Thoracic aorta (tissue), 2 donors: Measurements from ENCODE around the gene GARIN5B. TPM values are rescaled to one million over a fixed set of nuclear protein-coding genes. Genes with fewer than 3 reads are reported as not detected.
A peak's percentile ranks its signal among the peaks of the same experiment; 100 is the strongest.
"Not testable (repeated sequence)": the region's sequence is repeated elsewhere in the genome, so short reads cannot be mapped to it uniquely, and the experiment has no call there.

Experiments used
- ATAC-seq: fragments of 150-250 bp; one replicate; pipeline ENCODE4 v1.8.0; 2017; ENCODE audit warnings: low read depth; ENCODE audit not compliant: insufficient number of reproducible peaks, low FRiP score
- DNase-seq: peaks from one replicate; pipeline ENCODE4 v3.0.0-alpha.2; 2020; ENCODE audit warnings: low spot score
- H3K27ac ChIP-seq, 2 donors: fragments of 200-600 bp; sonication (generic); 1 replicate in 1 of 2; 2 replicates in 1 of 2; pipeline ENCODE4 v1.5.1; 2016; ENCODE audit warnings: mild to moderate bottlenecking in 2 of 2, moderate library complexity in 2 of 2
- H3K27me3 ChIP-seq: fragments of 200-600 bp; sonication (generic); replicated peaks from 2 replicates; pipeline ENCODE4 v1.6.0; 2016; ENCODE audit warnings: mild to moderate bottlenecking; ENCODE audit not compliant: insufficient read depth
- H3K36me3 ChIP-seq: fragments of 200-600 bp; sonication (generic); one replicate; pipeline ENCODE4 v1.5.1; 2016
- H3K4me1 ChIP-seq, 2 donors: fragments of 200-600 bp; sonication (generic); 1 replicate in 1 of 2; 2 replicates in 1 of 2; pipeline versions ENCODE4 v1.5.1 to v1.6.0; 2016; ENCODE audit warnings: low read depth in 2 of 2, mild to moderate bottlenecking in 1 of 2; ENCODE audit not compliant: control insufficient read depth in 1 of 2
- H3K4me3 ChIP-seq: fragments of 200-600 bp; sonication (generic); 2 replicates; pipeline ENCODE4 v1.5.1; 2016; ENCODE audit warnings: mild to moderate bottlenecking
- H3K9me3 ChIP-seq: fragments of 200-600 bp; sonication (generic); 2 replicates; pipeline ENCODE4 v1.5.1; 2016
- total RNA-seq, 2 donors: library from RNA; depleted of rRNA; stranded (reverse); fragments of >200 nt; gene quantifications; one replicate each; pipeline versions ENCODE4 v1.1.0 to v1.2.3, GENCODE V29; 2016
- TF ChIP-seq, protein P1 (sequence below): fragments of 200-600 bp; sonication (generic); IDR thresholded peaks from one replicate; pipeline ENCODE4 v1.5.1; 2019; ENCODE audit warnings: antibody characterized with exemption

Gene GARIN5B
- total RNA-seq, result not detected

DNA sequence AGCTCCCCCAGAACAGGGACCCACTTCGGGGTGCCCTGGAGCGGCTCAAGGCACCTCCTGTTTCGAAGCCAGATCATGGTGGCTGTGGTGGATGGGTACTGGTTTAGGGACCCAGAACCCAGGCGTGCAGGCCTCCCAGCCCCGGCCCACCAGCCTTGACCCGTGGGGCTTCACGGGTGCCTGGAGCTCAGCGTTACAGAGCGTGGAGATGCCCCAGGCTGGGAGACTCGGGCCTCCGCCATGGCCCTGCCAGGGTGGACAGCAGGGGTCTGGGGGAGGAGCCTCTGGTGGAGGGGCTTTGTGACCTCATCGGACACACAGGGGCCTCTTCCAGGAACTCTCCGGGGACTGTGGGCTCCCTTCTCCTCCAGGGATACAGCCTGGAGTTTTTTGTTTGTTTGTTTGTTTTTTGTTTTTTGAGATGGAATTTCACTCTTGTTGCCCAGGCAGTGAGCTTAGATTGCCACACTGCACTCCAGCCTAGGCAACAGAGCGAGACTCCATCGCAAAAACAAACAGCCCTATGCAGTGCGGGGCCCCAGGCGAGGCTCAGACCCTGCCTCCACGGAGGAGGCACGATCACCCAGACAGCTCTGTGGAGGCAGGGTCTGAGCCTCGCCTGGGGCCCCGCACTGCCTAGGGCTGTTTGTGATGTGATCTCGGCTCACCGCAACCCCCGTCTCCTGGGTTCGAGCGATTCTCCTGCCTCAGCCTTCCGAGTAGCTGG lies at the start of gene GARIN5B:
Gene GARIN5B (minus strand): TSS at position 271 of the 727 bp plus-strand sequence. CDS start 194 bp downstream, at position 77.
- DNase-seq (no peak), ATAC-seq (no peak)
- Histone ChIP-seq H3K4me1 (no peaks in the 10 kb centered on the region), H3K4me3 (no peak within 1 kb of the TSS), H3K9me3 (no peaks in the 10 kb centered on the region), H3K27me3 (no peaks in the 10 kb centered on the region), H3K36me3 (no peaks in the 10 kb centered on the region), H3K27ac (no peak within 1 kb of the TSS)
- TF ChIP-seq, protein P1, sequence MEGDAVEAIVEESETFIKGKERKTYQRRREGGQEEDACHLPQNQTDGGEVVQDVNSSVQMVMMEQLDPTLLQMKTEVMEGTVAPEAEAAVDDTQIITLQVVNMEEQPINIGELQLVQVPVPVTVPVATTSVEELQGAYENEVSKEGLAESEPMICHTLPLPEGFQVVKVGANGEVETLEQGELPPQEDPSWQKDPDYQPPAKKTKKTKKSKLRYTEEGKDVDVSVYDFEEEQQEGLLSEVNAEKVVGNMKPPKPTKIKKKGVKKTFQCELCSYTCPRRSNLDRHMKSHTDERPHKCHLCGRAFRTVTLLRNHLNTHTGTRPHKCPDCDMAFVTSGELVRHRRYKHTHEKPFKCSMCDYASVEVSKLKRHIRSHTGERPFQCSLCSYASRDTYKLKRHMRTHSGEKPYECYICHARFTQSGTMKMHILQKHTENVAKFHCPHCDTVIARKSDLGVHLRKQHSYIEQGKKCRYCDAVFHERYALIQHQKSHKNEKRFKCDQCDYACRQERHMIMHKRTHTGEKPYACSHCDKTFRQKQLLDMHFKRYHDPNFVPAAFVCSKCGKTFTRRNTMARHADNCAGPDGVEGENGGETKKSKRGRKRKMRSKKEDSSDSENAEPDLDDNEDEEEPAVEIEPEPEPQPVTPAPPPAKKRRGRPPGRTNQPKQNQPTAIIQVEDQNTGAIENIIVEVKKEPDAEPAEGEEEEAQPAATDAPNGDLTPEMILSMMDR, result no peak

DNA sequence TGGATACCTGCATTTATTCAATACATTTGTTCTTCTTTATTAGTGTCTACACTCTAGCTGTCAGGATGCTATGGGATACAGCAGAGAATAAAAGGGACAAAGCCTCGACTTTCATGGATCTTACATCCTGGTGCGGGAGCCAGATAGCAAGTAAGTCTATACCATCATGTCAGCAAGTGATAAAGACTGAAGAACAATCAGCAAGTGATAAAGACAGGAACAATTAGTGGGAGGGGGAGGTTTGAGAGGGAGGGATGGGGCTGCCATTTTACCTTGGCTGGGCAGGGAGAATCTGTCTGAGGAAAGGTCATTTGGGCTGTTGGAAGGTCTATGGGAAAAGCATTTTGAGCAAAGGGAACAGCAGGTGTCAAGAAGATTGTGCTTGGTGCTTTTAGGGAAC lies 47.1 kb upstream of the GARIN5B start:
- H3K27me3 ChIP-seq, result no peaks in the 10 kb centered on the region
- no peaks in the 10 kb centered on the region for H3K36me3 ChIP-seq
- TF ChIP-seq, protein P1, result no peak
- ATAC-seq (no peak), DNase-seq (no peak)
- no peak overlapping the region for H3K4me3 ChIP-seq
- H3K27ac ChIP-seq, result no peak overlapping the region
- no peaks in the 10 kb centered on the region for H3K9me3 ChIP-seq
- H3K4me1 ChIP-seq, result peaks cover 18 to 23% of the 10 kb centered on the region in 2 donors

DNA sequence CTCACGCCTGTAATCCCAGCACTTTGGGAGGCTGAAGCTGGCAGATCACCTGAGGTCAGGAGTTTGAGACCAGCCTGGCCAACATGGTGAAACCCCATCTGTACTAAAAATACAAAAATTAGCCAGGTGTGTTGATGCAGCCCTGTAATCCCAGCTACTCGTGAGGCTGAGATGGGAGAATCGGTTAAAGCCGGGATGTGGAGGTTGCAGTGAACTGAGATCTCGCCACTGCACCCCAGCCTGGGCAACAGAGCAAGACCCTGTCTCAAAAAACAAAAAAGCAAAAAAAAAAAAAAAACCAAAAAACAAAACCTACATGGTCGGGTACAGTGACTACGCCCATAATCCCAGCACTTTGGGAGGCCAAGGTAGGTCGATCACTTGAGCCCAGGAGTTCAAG lies 46.1 kb upstream of the GARIN5B start:
- H3K9me3 ChIP-seq, H3K4me3 ChIP-seq, ATAC-seq, H3K27ac ChIP-seq, H3K36me3 ChIP-seq, DNase-seq, H3K27me3 ChIP-seq: not testable (repeated sequence)
- H3K4me1 ChIP-seq, result peaks cover 18 to 23% of the 10 kb centered on the region in 2 donors

DNA sequence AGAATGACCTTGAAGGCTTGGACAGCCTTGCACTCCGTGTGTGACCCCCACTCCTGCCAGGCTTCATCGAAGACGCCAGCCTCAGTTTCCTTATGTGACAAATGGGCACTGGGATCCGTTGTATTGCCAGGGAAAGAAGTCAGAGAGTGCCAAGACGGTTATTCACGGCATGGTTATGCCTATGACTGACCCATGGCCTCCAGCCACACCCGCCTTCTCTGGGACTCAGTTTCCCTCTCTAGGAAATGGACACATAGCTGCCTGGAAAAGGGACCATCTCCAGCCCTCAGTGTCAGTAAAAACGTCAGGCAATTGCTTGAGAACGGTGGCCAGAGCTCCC lies 45.4 kb upstream of the GARIN5B start:
- no peaks in the 10 kb centered on the region for H3K9me3 ChIP-seq
- ATAC-seq (no peak), DNase-seq (no peak)
- peak overlapping the region; percentile 84 to 99 for H3K27ac ChIP-seq
- no peaks in the 10 kb centered on the region for H3K27me3 ChIP-seq
- TF ChIP-seq, protein P1, result no peak
- H3K4me3 ChIP-seq, result peak overlapping the region; percentile 87
- peaks cover 18 to 23% of the 10 kb centered on the region in 2 donors for H3K4me1 ChIP-seq
- no peaks in the 10 kb centered on the region for H3K36me3 ChIP-seq

DNA sequence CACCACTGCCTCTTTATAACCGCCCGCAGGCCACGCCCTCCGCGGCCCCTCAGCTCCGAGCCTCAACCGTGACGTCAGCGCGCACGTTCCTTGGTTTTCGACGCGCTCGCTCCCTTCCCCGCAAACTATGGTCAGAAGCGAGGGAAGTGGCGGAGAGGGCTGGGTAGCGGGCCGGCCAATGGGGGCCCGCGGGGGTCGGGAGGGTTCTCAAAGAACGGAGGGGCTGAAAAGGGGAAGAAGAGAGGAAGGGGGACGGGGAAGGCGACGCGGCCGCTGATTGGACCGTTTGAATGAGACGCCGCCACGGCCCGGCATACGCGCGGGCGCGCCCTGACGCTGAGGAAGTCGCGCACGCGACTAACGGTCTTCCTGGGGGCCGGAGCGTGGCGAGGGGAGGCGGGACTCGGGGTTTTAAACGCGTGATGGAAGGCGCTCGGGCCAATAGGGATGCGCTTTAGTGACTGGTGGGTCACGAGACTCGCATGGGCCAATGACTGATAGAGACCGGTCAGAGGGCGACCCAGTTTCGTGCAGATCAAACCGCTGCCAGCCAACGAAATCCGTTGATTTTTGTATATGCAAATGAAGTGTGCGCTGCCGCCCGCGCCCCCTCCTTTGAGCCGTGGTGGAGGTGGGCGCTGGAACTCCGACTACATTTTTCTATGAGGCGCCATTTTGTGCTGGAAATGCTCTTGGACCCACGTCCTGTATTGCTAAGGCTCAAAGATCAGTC lies 44.9 kb upstream of the GARIN5B start:
- TF ChIP-seq, protein P1, result no peak
- Histone ChIP-seq H3K27me3 (no peaks in the 10 kb centered on the region), H3K4me3 (peak overlapping the region; percentile 87), H3K9me3 (no peaks in the 10 kb centered on the region), H3K4me1 (peaks cover 18 to 23% of the 10 kb centered on the region in 2 donors), H3K36me3 (peaks cover 5% of the 10 kb centered on the region), H3K27ac (peak overlapping the region; percentile 99)
- ATAC-seq (peak; percentile 96), DNase-seq (peak; percentile 97)

DNA sequence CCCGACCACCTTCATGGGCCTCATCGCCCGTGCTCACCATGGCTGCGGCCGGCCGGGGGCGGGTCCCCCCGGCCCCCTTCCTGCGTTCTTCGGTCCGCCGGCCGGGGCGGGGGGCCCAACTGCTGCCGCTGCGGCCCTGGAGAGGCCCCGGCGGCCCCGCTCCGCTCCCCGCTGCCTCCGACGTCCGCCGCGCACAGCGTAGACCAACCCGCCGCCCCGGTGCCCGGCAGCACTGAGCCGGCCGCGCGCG lies 44.4 kb upstream of the GARIN5B start, which contains the start of gene UBE2S:
Gene UBE2S (minus strand): TSS at position 239 of the 250 bp plus-strand sequence. CDS start 199 bp downstream, at position 40.
- not testable (repeated sequence) for DNase-seq, H3K9me3 ChIP-seq, H3K36me3 ChIP-seq, ATAC-seq, H3K27me3 ChIP-seq
- Histone ChIP-seq H3K27ac (peak within 1 kb of the TSS; percentile 99), H3K4me3 (peak within 1 kb of the TSS; percentile 87), H3K4me1 (peaks cover 18 to 23% of the 10 kb centered on the region in 2 donors)
